Transverse colon (tissue), 4 donors: ENCODE data around the gene KATNIP. TPM values are rescaled to one million over a fixed set of nuclear protein-coding genes. Genes with fewer than 3 reads are reported as not detected.

Source experiments
- DNase-seq: peaks from one replicate; pipeline ENCODE4 v3.0.0-alpha.2; 2019
- H3K27ac ChIP-seq, 4 donors: fragments of 200-600 bp; sonication (generic); 2 replicates each; pipeline ENCODE4 v1.5.1; 2016 to 2018; ENCODE audit warnings: inconsistent platforms in 4 of 4
- H3K27me3 ChIP-seq: fragments of 200-600 bp; sonication (generic); 2 replicates; pipeline ENCODE4 v1.5.1; 2017; ENCODE audit warnings: inconsistent platforms
- H3K36me3 ChIP-seq, 4 donors: fragments of 200-600 bp; sonication (generic); 2 replicates each; pipeline ENCODE4 v1.5.1; 2017 to 2019; ENCODE audit warnings: inconsistent platforms in 4 of 4
- H3K4me1 ChIP-seq, 4 donors: fragments of 200-600 bp; sonication (generic); 2 replicates each; pipeline ENCODE4 v1.5.1; 2017 to 2020; ENCODE audit warnings: inconsistent platforms in 4 of 4
- H3K4me3 ChIP-seq, 4 donors: fragments of 200-600 bp; sonication (generic); 1 replicate in 1 of 4; 2 replicates in 3 of 4; pipeline versions ENCODE4 v1.5.1 to v1.6.1; 2017 to 2019; ENCODE audit warnings: inconsistent platforms in 4 of 4
- H3K9me3 ChIP-seq, 2 donors: fragments of 200-600 bp; sonication (generic); 2 replicates each; pipeline ENCODE4 v1.5.1; 2017 to 2019; ENCODE audit warnings: inconsistent platforms in 2 of 2
- CTCF ChIP-seq, 5 experiments: fragments of 200-600 bp in 3 of 5; fragments of 450-650 bp in 2 of 5; sonication (generic) in 3 of 5; IDR thresholded peaks; 1 replicate in 2 of 5; 2 replicates in 3 of 5; pipeline ENCODE4 v1.5.1; 2016 to 2017; ENCODE audit warnings: antibody characterized with exemption in 5 of 5, inconsistent platforms in 3 of 5, mild to moderate bottlenecking in 2 of 5, moderate library complexity in 1 of 5
- EP300 ChIP-seq: sonication (generic); formaldehyde crosslinking; IDR thresholded peaks from one replicate; pipeline ENCODE4 v1.6.1; 2017; ENCODE audit warnings: antibody characterized with exemption, low read depth
- POLR2A ChIP-seq: fragments of 450-650 bp; IDR thresholded peaks from one replicate; pipeline ENCODE4 v1.6.1; 2016; ENCODE audit warnings: antibody characterized with exemption, mild to moderate bottlenecking, moderate library complexity
- POLR2AphosphoS5 ChIP-seq, 3 donors: sonication (generic); formaldehyde crosslinking; IDR thresholded peaks; one replicate each; pipeline ENCODE4 v1.6.1; 2016; ENCODE audit warnings: antibody characterized with exemption in 3 of 3
- WGBS, 2 donors: methylation state at CpG; one replicate each; pipeline ENCODE4 v1.1.5; 2018; ENCODE audit warnings: low coverage in 1 of 2; 5-methylcytosine and 5-hydroxymethylcytosine counted together
- in situ Hi-C, 4 donors: fragments of 200-750 bp; cut with MboI; loops; one replicate each; pipeline versions ENCODE4 v1.15.0 to v1.15.1; 2017; ENCODE audit warnings: low sequenced_read_pairs in 3 of 4, low pct_ligation_motif_present in 1 of 4, low pct_unique_long_range_greater_than_20kb in 1 of 4
- intact Hi-C: fragments of 100-400 bp; cut with DNase I; formaldehyde crosslinking; loops from one replicate; pipeline ENCODE4 v1.15.1; 2023; ENCODE audit warnings: low total_unique reads
- total RNA-seq, 4 donors: library from RNA; depleted of rRNA; stranded (reverse); fragments of >200 nt; gene quantifications; one replicate each; pipeline ENCODE4 v1.1.0, GENCODE V29; 2016

The KATNIP gene
- total RNA-seq, 4 donors from 2014 or later = 29.9 to 276 (median 47.0) TPM

GRCh38 chr16:27558932-27559331 lies 9.0 kb downstream of the KATNIP start:
- H3K27ac ChIP-seq = no peak overlapping the region
- H3K4me1 ChIP-seq = no peaks in the 10 kb centered on the region
- no peaks in the 10 kb centered on the region for H3K36me3 ChIP-seq
- no peaks in the 10 kb centered on the region for H3K9me3 ChIP-seq
- in situ Hi-C loops = no loop called here
- no peak overlapping the region for H3K4me3 ChIP-seq
- intact Hi-C loops = no loop called here
- no peaks in the 10 kb centered on the region for H3K27me3 ChIP-seq
- WGBS, 2 donors = 95% methylated on average over 1 of the region's 1 CpG; no CpG with 5 or more reads in 1 of the 2 donors
- TF ChIP-seq POLR2AphosphoS5 (IDR thresholded peaks at IDR 0.05) (no peak), POLR2A (no peak), EP300 (no peak), CTCF (IDR thresholded peaks at IDR 0.05) (no peak)
- no peak for DNase-seq

GRCh38 chr16:27561216-27561615 lies 11.3 kb downstream of the KATNIP start:
- Histone ChIP-seq H3K27me3 (no peaks in the 10 kb centered on the region), H3K4me3 (no peak overlapping the region), H3K36me3 (no peaks in the 10 kb centered on the region), H3K4me1 (peaks cover 0 to 2% (median under 1%) of the 10 kb centered on the region in 4 donors), H3K9me3 (no peaks in the 10 kb centered on the region), H3K27ac (no peak overlapping the region)
- in situ Hi-C loops (no loop called here), intact Hi-C loops (no loop called here)
- TF ChIP-seq CTCF (IDR thresholded peaks at IDR 0.05) = no peak
- no peak for TF ChIP-seq POLR2A
- TF ChIP-seq EP300 = no peak
- TF ChIP-seq POLR2AphosphoS5 (IDR thresholded peaks at IDR 0.05) = no peak
- WGBS, 2 donors = 90 to 93% methylated on average over 6 to 8 of the region's 8 CpGs
- DNase-seq = no peak

- no peak for DNase-seq
- Histone ChIP-seq H3K4me3 (no peak overlapping the region), H3K4me1 (peaks cover 0 to 8% (median 2%) of the 10 kb centered on the region in 4 donors), H3K27ac (no peak overlapping the region), H3K27me3 (no peaks in the 10 kb centered on the region), H3K9me3 (no peaks in the 10 kb centered on the region), H3K36me3 (no peaks in the 10 kb centered on the region)
- TF ChIP-seq POLR2A (no peak), EP300 (no peak), POLR2AphosphoS5 (IDR thresholded peaks at IDR 0.05) (no peak), CTCF (IDR thresholded peaks at IDR 0.05) (no peak)
- in situ Hi-C loops = no loop called here
- intact Hi-C loops = no loop called here
- 70 to 89% methylated on average over 3 to 5 of the region's 5 CpGs for WGBS, 2 donors
Measured at GRCh38 chr16:27564224-27564623, 14.3 kb downstream of the KATNIP start.

- Histone ChIP-seq H3K4me3 (no peak overlapping the region), H3K9me3 (no peaks in the 10 kb centered on the region), H3K4me1 (peaks cover 0 to 9% (median 2%) of the 10 kb centered on the region in 4 donors), H3K27me3 (no peaks in the 10 kb centered on the region), H3K27ac (peak overlapping the region in 1 of 4 donors; percentile 36), H3K36me3 (no peaks in the 10 kb centered on the region)
- intact Hi-C loops = no loop called here
- no peak for TF ChIP-seq POLR2AphosphoS5 (IDR thresholded peaks at IDR 0.05)
- no peak for TF ChIP-seq CTCF (IDR thresholded peaks at IDR 0.05)
- TF ChIP-seq EP300 = no peak
- no peak for TF ChIP-seq POLR2A
- 31 to 45% methylated on average over 3 to 6 of the region's 6 CpGs for WGBS, 2 donors
- in situ Hi-C loops = no loop called here
- DNase-seq = peak; percentile 31
Measured at GRCh38 chr16:27566417-27566816, 16.5 kb downstream of the KATNIP start.
